ENCODE data around the gene SMIM33. TPM values are rescaled to one million over a fixed set of nuclear protein-coding genes. Genes with fewer than 3 reads are reported as not detected.

Gene SMIM33
- total and polyA plus RNA-seq, 9 of the 15 experiments (the other 6 are each of a cell fraction or from before 2014, with no cell fraction given), result not detected

DNA sequence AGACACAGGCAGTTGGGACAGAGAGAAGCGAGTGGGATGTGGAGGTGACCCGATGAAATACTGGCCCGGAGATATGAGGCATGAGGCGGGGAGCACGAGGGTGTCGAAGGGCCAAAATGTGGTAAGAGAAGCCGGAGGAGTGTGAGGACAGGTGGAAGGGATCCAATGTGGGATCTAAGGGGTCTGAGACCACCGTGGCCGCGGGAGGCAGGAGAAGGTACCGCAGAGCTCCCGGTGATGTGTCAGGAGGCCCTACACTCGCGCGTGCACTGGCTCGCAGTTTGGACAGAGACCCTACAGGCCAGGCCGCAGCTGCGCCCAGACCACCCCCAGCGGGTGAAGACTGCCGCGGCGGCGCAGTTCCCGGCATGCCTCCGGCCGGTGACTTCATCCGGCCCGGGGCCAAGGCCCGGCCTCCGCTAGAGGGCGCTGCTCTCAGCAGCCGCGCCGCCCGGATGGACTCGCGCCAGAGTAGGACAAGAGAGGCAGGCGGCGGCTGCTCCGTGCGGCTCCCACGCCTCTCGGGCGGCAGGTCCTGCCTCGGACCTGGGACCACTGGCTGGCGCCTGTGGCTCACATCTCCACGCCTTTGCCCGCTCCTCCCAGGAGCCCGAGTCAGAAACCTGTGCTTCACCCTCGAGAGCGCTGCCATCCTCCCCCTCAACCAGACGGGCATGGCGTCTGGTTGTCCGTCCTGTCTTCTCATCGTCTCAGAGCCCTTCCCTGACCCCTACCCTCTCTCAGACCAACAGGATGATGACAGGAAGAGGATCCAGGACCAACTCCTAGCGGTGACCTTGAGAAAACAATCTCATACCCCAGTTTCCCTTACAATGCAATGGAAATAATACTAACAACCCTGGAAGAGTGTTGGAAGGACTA is 47.1 kb downstream of the SMIM33 start (continued):
- TF ChIP-seq, protein P1, sequence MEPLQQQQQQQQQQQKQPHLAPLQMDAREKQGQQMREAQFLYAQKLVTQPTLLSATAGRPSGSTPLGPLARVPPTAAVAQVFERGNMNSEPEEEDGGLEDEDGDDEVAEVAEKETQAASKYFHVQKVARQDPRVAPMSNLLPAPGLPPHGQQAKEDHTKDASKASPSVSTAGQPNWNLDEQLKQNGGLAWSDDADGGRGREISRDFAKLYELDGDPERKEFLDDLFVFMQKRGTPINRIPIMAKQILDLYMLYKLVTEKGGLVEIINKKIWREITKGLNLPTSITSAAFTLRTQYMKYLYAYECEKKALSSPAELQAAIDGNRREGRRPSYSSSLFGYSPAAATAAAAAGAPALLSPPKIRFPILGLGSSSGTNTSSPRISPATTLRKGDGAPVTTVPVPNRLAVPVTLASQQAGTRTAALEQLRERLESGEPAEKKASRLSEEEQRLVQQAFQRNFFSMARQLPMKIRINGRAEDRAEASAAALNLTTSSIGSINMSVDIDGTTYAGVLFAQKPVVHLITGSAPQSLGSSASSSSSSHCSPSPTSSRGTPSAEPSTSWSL (CRISPR knock-in tag; IDR thresholded peaks at IDR 0.05; ENCODE audit: borderline replicate concordance), result no peak
- peak; percentile 38; the same call in 1 of the 2 replicates for TF ChIP-seq ZNF57 (CRISPR knock-in tag; IDR thresholded peaks at IDR 0.05)
- TF ChIP-seq PCBP1 (IDR thresholded peaks at IDR 0.05; ENCODE audit: low read depth, low read length, poor library complexity, severe bottlenecking), result peak; percentile 87
- TF ChIP-seq, protein P2, sequence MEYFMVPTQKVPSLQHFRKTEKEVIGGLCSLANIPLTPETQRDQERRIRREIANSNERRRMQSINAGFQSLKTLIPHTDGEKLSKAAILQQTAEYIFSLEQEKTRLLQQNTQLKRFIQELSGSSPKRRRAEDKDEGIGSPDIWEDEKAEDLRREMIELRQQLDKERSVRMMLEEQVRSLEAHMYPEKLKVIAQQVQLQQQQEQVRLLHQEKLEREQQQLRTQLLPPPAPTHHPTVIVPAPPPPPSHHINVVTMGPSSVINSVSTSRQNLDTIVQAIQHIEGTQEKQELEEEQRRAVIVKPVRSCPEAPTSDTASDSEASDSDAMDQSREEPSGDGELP (CRISPR knock-in tag; IDR thresholded peaks at IDR 0.05; ENCODE audit: borderline replicate concordance), result peak; percentile 94
- peak; percentile 31; the same call in 1 of the 2 replicates for TF ChIP-seq SIN3B (IDR thresholded peaks at IDR 0.05; ENCODE audit: low read depth)
- no peak; the same call in 1 of the 2 replicates for TF ChIP-seq ZNF232 (CRISPR knock-in tag; IDR thresholded peaks at IDR 0.05)
- no peak for TF ChIP-seq ZNF408 (CRISPR knock-in tag; IDR thresholded peaks at IDR 0.05; ENCODE audit: low read depth)
- TF ChIP-seq, protein P3, sequence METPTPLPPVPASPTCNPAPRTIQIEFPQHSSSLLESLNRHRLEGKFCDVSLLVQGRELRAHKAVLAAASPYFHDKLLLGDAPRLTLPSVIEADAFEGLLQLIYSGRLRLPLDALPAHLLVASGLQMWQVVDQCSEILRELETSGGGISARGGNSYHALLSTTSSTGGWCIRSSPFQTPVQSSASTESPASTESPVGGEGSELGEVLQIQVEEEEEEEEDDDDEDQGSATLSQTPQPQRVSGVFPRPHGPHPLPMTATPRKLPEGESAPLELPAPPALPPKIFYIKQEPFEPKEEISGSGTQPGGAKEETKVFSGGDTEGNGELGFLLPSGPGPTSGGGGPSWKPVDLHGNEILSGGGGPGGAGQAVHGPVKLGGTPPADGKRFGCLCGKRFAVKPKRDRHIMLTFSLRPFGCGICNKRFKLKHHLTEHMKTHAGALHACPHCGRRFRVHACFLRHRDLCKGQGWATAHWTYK (CRISPR knock-in tag; IDR thresholded peaks at IDR 0.05), result peak; percentile 83; the same call in 1 of the 2 replicates
- TF ChIP-seq, protein P4, sequence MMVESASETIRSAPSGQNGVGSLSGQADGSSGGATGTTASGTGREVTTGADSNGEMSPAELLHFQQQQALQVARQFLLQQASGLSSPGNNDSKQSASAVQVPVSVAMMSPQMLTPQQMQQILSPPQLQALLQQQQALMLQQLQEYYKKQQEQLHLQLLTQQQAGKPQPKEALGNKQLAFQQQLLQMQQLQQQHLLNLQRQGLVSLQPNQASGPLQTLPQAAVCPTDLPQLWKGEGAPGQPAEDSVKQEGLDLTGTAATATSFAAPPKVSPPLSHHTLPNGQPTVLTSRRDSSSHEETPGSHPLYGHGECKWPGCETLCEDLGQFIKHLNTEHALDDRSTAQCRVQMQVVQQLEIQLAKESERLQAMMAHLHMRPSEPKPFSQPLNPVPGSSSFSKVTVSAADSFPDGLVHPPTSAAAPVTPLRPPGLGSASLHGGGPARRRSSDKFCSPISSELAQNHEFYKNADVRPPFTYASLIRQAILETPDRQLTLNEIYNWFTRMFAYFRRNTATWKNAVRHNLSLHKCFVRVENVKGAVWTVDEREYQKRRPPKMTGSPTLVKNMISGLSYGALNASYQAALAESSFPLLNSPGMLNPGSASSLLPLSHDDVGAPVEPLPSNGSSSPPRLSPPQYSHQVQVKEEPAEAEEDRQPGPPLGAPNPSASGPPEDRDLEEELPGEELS (CRISPR knock-in tag; IDR thresholded peaks at IDR 0.05; ENCODE audit: borderline replicate concordance), result no peak
- peak; percentile 61; the same call in 1 of the 2 replicates for TF ChIP-seq DIDO1 (tag; IDR thresholded peaks at IDR 0.05; ENCODE audit: low read depth)
- peak; percentile 43; the same call in 1 of the 2 replicates for TF ChIP-seq ZNF766 (CRISPR knock-in tag; conservative IDR thresholded peaks at IDR 0.05)
- TF ChIP-seq PHF8 (IDR thresholded peaks at IDR 0.05; ENCODE audit: borderline replicate concordance, low read length), result peak; percentile 87; the same call in 1 of the 2 replicates
- TF ChIP-seq, protein P5, sequence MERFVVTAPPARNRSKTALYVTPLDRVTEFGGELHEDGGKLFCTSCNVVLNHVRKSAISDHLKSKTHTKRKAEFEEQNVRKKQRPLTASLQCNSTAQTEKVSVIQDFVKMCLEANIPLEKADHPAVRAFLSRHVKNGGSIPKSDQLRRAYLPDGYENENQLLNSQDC (CRISPR knock-in tag; IDR thresholded peaks at IDR 0.05), result peak; percentile 64; the same call in 1 of the 2 replicates
- TF ChIP-seq RHOXF2B (CRISPR knock-in tag; conservative IDR thresholded peaks at IDR 0.05), result 0 out of 2 replicates have a peak, but pooled peaks have one; percentile 57
- no peak for TF ChIP-seq ZFP30 (CRISPR knock-in tag; IDR thresholded peaks at IDR 0.05; ENCODE audit: borderline replicate concordance)
- TF ChIP-seq ZNF239 (CRISPR knock-in tag; IDR thresholded peaks at IDR 0.05), result peak; percentile 45; the same call in 1 of the 2 replicates
- peak; percentile 82 for TF ChIP-seq ZBTB17 (CRISPR knock-in tag; IDR thresholded peaks at IDR 0.05)
- TF ChIP-seq SOX6 (IDR thresholded peaks at IDR 0.05), result peak; percentile 46; the same call in 1 of the 2 replicates
- TF ChIP-seq, protein P6, sequence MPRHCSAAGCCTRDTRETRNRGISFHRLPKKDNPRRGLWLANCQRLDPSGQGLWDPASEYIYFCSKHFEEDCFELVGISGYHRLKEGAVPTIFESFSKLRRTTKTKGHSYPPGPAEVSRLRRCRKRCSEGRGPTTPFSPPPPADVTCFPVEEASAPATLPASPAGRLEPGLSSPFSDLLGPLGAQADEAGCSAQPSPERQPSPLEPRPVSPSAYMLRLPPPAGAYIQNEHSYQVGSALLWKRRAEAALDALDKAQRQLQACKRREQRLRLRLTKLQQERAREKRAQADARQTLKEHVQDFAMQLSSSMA (CRISPR knock-in tag; IDR thresholded peaks at IDR 0.05), result 0 out of 2 replicates have a peak, but pooled peaks have one; percentile 33
- peak; percentile 97 for TF ChIP-seq CTBP1 (IDR thresholded peaks at IDR 0.05; ENCODE audit: borderline replicate concordance)

Data from K562 (cell line).